GM12878 (cell line): Measurements from ENCODE around the gene ADAMTSL3. TPM values are rescaled to one million over a fixed set of nuclear protein-coding genes. Genes with fewer than 3 reads are reported as not detected.
"Not testable (repeated sequence)": the region's sequence is repeated elsewhere in the genome, so short reads cannot be mapped to it uniquely, and the experiment has no call there.

Source experiments
- ATAC-seq: fragments of 200-7000 bp; cut with Tn5 transposase; 3 replicates; pipeline ENCODE4 v1.9.1; 2020; ENCODE audit warnings: mild to moderate bottlenecking, moderate library complexity
- BruUV-seq: library from RNA; stranded (reverse); fragments of 400-500 nt; replicated peaks from 2 replicates; lab custom pipeline; 2021; lab: Mats Ljungman, UMichigan
- CTCF ChIA-PET: fragments of 300-600 bp; sonication (Branson Sonifier 250); formaldehyde crosslinking; extraction: SDS; loops from one replicate; lab custom pipeline; 2021; ENCODE audit warnings: inconsistent platforms; lab: Yijun Ruan, JAX
- POLR2A ChIA-PET: fragments of 350-600 bp; formaldehyde crosslinking; extraction: SDS; loops from one replicate; lab custom pipeline; 2021; ENCODE audit warnings: inconsistent platforms; lab: Charles Lee
- RAD21 ChIA-PET: fragments of 300-600 bp; sonication (Branson Sonifier 250); formaldehyde crosslinking; loops from one replicate; lab custom pipeline; 2023; ENCODE audit warnings: antibody characterized with exemption; ENCODE audit not compliant: unreplicated experiment; lab: Charles Lee
- SMC1A ChIA-PET: fragments of 300-600 bp; sonication (Branson Sonifier 250); formaldehyde crosslinking; loops from one replicate; lab custom pipeline; 2023; ENCODE audit not compliant: unreplicated experiment, uncharacterized antibody; lab: Charles Lee
- DNase-seq: peaks from one replicate; pipeline ENCODE4 v3.0.0-alpha.2; 2011; ENCODE audit warnings: low read depth, low spot score
- FAIRE-seq: peaks from 3 replicates; lab custom pipeline; 2011; peaks lifted over from hg19 to GRCh38; lab: Jason Lieb, UNC
- H2AFZ ChIP-seq: 2 replicates; pipeline ENCODE4 v1.6.0; 2011; ENCODE audit warnings: low read depth, low read length, control low read depth; ENCODE audit not compliant: control insufficient read depth
- H3K27ac ChIP-seq: 2 replicates; pipeline ENCODE4 v1.5.1; 2011; ENCODE audit warnings: control low read depth; ENCODE audit not compliant: control insufficient read depth, insufficient read depth
- H3K27me3 ChIP-seq, 2 experiments: replicated peaks in 1 of 2; 2 replicates each; pipeline versions ENCODE4 v1.6.0 to v1.6.1; 2011; ENCODE audit warnings: low read length in 1 of 2; ENCODE audit not compliant: control insufficient read depth in 2 of 2, insufficient read depth in 2 of 2
- H3K36me3 ChIP-seq, 2 experiments: 2 replicates each; pipeline ENCODE4 v1.5.1; 2011; ENCODE audit warnings: low read length in 1 of 2; ENCODE audit not compliant: control insufficient read depth in 2 of 2, insufficient read depth in 2 of 2
- H3K4me1 ChIP-seq: 2 replicates; pipeline ENCODE4 v1.6.1; 2011; ENCODE audit warnings: mild to moderate bottlenecking, low read length, moderate library complexity, mixed read lengths; ENCODE audit not compliant: control insufficient read depth, insufficient read depth
- H3K4me2 ChIP-seq: 2 replicates; pipeline ENCODE4 v1.6.0; 2011; ENCODE audit warnings: control low read depth; ENCODE audit not compliant: control insufficient read depth, insufficient read depth
- H3K4me3 ChIP-seq: fragments of 200-600 bp; sonication (generic); 2 replicates; pipeline ENCODE4 v1.5.1; 2016
- H3K79me2 ChIP-seq: 2 replicates; pipeline ENCODE4 v1.6.0; 2011; ENCODE audit warnings: low read length; ENCODE audit not compliant: control insufficient read depth, insufficient read depth
- H3K9ac ChIP-seq: 2 replicates; pipeline ENCODE4 v1.8.0; 2011; ENCODE audit warnings: low read length, control low read depth, mixed read lengths; ENCODE audit not compliant: control insufficient read depth, insufficient read depth
- H3K9me3 ChIP-seq: replicated peaks from 3 replicates; pipeline ENCODE4 v1.5.1; 2011; ENCODE audit warnings: mild to moderate bottlenecking, low read length; ENCODE audit not compliant: control insufficient read depth, insufficient read depth
- H4K20me1 ChIP-seq: 2 replicates; pipeline ENCODE4 v1.6.0; 2011; ENCODE audit not compliant: control insufficient read depth, insufficient read depth
- CHD2 ChIP-seq: IDR thresholded peaks from 2 replicates; pipeline ENCODE4 v1.6.1; 2011; ENCODE audit warnings: low read depth, low read length, improper control_type of control experiment, borderline replicate concordance
- ZNF592 ChIP-seq: fragments of 450-650 bp; IDR thresholded peaks from 2 replicates; pipeline ENCODE4 v1.6.1; 2017; ENCODE audit warnings: mild to moderate bottlenecking, moderate library complexity
- WGBS: methylation state at CpG from one replicate; pipeline ENCODE4 v1.1.6; 2016; ENCODE audit warnings: low lambda C conversion rate; ENCODE audit not compliant: insufficient replicate concordance, insufficient coverage; ENCODE audit errors: missing lambda C conversion rate; 5-methylcytosine and 5-hydroxymethylcytosine counted together
- in situ Hi-C: fragments of 300-500 bp; cut with MboI; formaldehyde crosslinking; loops from 9 replicates; pipeline ENCODE4 v1.14.3; 2018; ENCODE audit warnings: mixed read lengths
- intact Hi-C: fragments of 100-400 bp; cut with micrococcal nuclease; formaldehyde crosslinking; loops from one replicate; pipeline ENCODE4 v1.14.2; 2022; ENCODE audit not compliant: unreplicated experiment
- polyA plus RNA-seq, 11 experiments: library from polyadenylated mRNA; depleted of rRNA in 4 of 11; unstranded in 6 of 11; stranded (reverse) in 5 of 11; fragments of >200 nt; fragmentation: Nextera tagmentation in 4 of 11; fragmentation: Illumina TruSeq in 1 of 11; extraction: Ambion mirVana in 4 of 11; extraction: Trizol in 1 of 11; gene quantifications; 1 replicate in 1 of 11; 2 replicates in 10 of 11; pipeline versions ENCODE4 v1.2.1 to v1.2.3, GENCODE V29; 2011 to 2016; ENCODE audit warnings: inconsistent platforms in 2 of 11, missing spikeins in 2 of 11, low read depth in 1 of 11
- total RNA-seq, 4 experiments: library from RNA; depleted of rRNA in 3 of 4; stranded (reverse); fragments of >200 nt in 3 of 4; fragmentation: Illumina TruSeq in 1 of 4; extraction: Trizol in 1 of 4; gene quantifications; 2 replicates each; pipeline versions ENCODE4 v1.2.1 to v1.2.3, GENCODE V29; 2013 to 2021

Gene ADAMTSL3
- total and polyA plus RNA-seq, 10 of the 15 experiments (the other 5 are each of a cell fraction or from before 2014, with no cell fraction given): 0.01 to 0.28 (median 0.13) TPM

- no peak overlapping the region for H3K9ac ChIP-seq
- H3K4me2 ChIP-seq: no peak overlapping the region
- no peaks in the 10 kb centered on the region for H3K9me3 ChIP-seq
- H3K79me2 ChIP-seq: no peaks in the 10 kb centered on the region
- H3K4me3 ChIP-seq: no peak overlapping the region
- H3K27me3 ChIP-seq: no peaks in the 10 kb centered on the region
- no peaks in the 10 kb centered on the region for H4K20me1 ChIP-seq
- ChIA-PET CTCF (interaction anchor here (0.7 to 1.2 kb wide), 3 partner anchors 13 to 477 kb away, joined by 3 read pairs; no protein-coding TSS in a partner anchor), POLR2A (no interaction called here)
- DNase-seq (no peak), ATAC-seq (no peak), FAIRE-seq (no peak)
- intact Hi-C loops: no loop called here
- no peak overlapping the region for H3K27ac ChIP-seq
- no peaks in the 10 kb centered on the region for H3K36me3 ChIP-seq
- no peak overlapping the region for H2AFZ ChIP-seq
- TF ChIP-seq CHD2 (no peak), ZNF592 (no peak)
- TF ChIP-seq, all 136 proteins: peak for 0
- in situ Hi-C loops: loop anchor here (10.0 kb wide), 1 partner anchor 782 kb away; no protein-coding TSS in a partner anchor
- no TSS peak for BruUV-seq
- SMC1A ChIA-PET: interaction anchor here (0.6 kb wide), 1 partner anchor 611 kb away, joined by 4 read pairs; no protein-coding TSS in a partner anchor
- RAD21 ChIA-PET: interaction anchor here (0.9 kb wide), 1 partner anchor 471 kb away, joined by 4 read pairs; no protein-coding TSS in a partner anchor
- no peaks in the 10 kb centered on the region for H3K4me1 ChIP-seq
Measured at GRCh38 chr15:84037301-84037700, 383.4 kb downstream of the ADAMTSL3 start.

GRCh38 chr15:84042434-84043056, 388.6 kb downstream of the ADAMTSL3 start:
- H3K4me3 ChIP-seq, H3K27me3 ChIP-seq, intact Hi-C loops, POLR2A ChIA-PET, ATAC-seq, H3K9me3 ChIP-seq, H3K27ac ChIP-seq, H4K20me1 ChIP-seq, H3K4me2 ChIP-seq, RAD21 ChIA-PET, DNase-seq, H3K9ac ChIP-seq, H3K4me1 ChIP-seq, CTCF ChIA-PET, FAIRE-seq, H2AFZ ChIP-seq, SMC1A ChIA-PET, in situ Hi-C loops, H3K79me2 ChIP-seq, H3K36me3 ChIP-seq, BruUV-seq: not testable (repeated sequence)
- 44% methylated on average over 18 of the region's 18 CpGs for WGBS
